Nephron progenitor cell (in vitro differentiated cells): ENCODE measurements around the gene PGP.

Experiments used
- DNase-seq: peaks from one replicate; pipeline ENCODE4 v3.0.0; 2021
- H3K27ac Mint-ChIP-seq: 2 replicates; pipeline ENCODE4 v1.8.0; 2021; ENCODE audit warnings: mild to moderate bottlenecking, moderate library complexity, mixed read lengths
- H3K27me3 Mint-ChIP-seq: 2 replicates; pipeline ENCODE4 v1.8.0; 2021; ENCODE audit warnings: mild to moderate bottlenecking, low read depth, mixed read lengths; ENCODE audit not compliant: poor library complexity
- H3K36me3 Mint-ChIP-seq: 2 replicates; pipeline ENCODE4 v1.8.0; 2021; ENCODE audit warnings: low read depth, mixed read lengths
- H3K4me1 Mint-ChIP-seq: 2 replicates; pipeline ENCODE4 v1.8.0; 2021; ENCODE audit warnings: mixed read lengths
- H3K4me3 Mint-ChIP-seq: 2 replicates; pipeline ENCODE4 v1.8.0; 2021; ENCODE audit warnings: mild to moderate bottlenecking, moderate library complexity, mixed read lengths
- H3K9me3 Mint-ChIP-seq: 2 replicates; pipeline ENCODE4 v1.8.0; 2021; ENCODE audit warnings: mild to moderate bottlenecking, moderate library complexity, mixed read lengths
- TF ChIP-seq, protein P1 (sequence below): fragments of 200-600 bp; sonication (generic); IDR thresholded peaks from 2 replicates; pipeline ENCODE4 v1.5.0; 2021; ENCODE audit warnings: antibody characterized with exemption

Gene PGP

DNA sequence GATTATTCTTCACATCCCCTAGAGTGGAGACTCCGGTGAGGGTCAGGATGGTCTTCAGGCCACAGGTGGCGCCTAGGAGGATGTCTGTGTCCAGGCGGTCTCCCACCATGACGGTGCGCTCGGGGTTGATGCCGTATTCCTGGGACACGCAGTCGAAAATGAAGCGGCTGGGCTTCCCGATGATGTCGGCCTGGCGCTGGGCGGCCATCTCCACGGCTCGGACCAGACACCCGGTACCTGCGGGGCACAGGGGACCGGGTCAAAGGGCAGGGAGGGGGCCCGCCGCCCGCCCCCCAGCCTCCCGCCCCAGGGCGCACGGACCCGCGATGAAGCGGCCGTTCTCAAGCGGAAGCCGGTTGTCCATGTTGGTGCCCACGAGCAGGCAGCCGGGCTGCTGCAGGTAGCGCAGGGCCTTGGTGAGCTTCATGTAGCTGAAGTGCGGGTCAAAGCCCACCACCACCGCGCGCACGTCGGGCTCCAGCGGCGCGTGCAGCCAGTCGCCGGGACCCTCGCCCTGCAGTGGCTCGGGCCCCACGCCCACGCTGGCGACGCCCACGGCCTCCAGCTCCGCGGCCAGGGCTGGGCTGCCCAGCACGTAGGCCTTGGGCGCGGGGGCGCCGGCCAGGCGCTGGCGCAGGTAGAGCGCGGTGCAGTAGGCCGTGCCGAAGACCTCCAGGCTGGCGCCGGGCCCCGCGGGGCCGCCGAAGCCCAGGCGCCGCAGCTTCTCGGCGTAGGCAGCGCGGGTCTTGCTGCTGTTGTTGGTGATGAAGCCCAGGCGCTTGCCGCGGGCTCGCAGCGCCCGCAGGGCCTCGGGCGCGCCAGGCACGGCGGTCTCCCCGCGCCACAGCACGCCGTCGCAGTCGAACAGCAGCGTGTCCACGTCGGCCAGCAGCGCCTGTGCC is 572 bp downstream of the PGP start:
- TF ChIP-seq, protein P1, sequence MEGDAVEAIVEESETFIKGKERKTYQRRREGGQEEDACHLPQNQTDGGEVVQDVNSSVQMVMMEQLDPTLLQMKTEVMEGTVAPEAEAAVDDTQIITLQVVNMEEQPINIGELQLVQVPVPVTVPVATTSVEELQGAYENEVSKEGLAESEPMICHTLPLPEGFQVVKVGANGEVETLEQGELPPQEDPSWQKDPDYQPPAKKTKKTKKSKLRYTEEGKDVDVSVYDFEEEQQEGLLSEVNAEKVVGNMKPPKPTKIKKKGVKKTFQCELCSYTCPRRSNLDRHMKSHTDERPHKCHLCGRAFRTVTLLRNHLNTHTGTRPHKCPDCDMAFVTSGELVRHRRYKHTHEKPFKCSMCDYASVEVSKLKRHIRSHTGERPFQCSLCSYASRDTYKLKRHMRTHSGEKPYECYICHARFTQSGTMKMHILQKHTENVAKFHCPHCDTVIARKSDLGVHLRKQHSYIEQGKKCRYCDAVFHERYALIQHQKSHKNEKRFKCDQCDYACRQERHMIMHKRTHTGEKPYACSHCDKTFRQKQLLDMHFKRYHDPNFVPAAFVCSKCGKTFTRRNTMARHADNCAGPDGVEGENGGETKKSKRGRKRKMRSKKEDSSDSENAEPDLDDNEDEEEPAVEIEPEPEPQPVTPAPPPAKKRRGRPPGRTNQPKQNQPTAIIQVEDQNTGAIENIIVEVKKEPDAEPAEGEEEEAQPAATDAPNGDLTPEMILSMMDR, result no peak
- no peaks in the 10 kb centered on the region for H3K36me3 Mint-ChIP-seq
- peak; percentile 33 for DNase-seq
- H3K4me3 Mint-ChIP-seq, result peak overlapping the region; percentile 82
- peaks cover 36% of the 10 kb centered on the region for H3K4me1 Mint-ChIP-seq
- H3K27me3 Mint-ChIP-seq, result no peaks in the 10 kb centered on the region
- H3K27ac Mint-ChIP-seq, result peak overlapping the region; percentile 90
- no peaks in the 10 kb centered on the region for H3K9me3 Mint-ChIP-seq

GRCh38 chr16:2212362-2213324 is 2.0 kb downstream of the PGP start:
- DNase-seq, result no peak
- no peaks in the 10 kb centered on the region for H3K27me3 Mint-ChIP-seq
- TF ChIP-seq, protein P1, result no peak
- H3K36me3 Mint-ChIP-seq, result peaks cover 4% of the 10 kb centered on the region
- H3K4me1 Mint-ChIP-seq, result peaks cover 41% of the 10 kb centered on the region
- peak overlapping the region; percentile 82 for H3K4me3 Mint-ChIP-seq
- no peaks in the 10 kb centered on the region for H3K9me3 Mint-ChIP-seq
- no peak overlapping the region for H3K27ac Mint-ChIP-seq

- peak overlapping the region; percentile 64 for H3K4me3 Mint-ChIP-seq
- H3K4me1 Mint-ChIP-seq, result peaks cover 46% of the 10 kb centered on the region
- TF ChIP-seq, protein P1, result no peak
- no peaks in the 10 kb centered on the region for H3K9me3 Mint-ChIP-seq
- H3K27ac Mint-ChIP-seq, result no peak overlapping the region
- DNase-seq, result no peak
- peaks cover 8% of the 10 kb centered on the region for H3K36me3 Mint-ChIP-seq
- H3K27me3 Mint-ChIP-seq, result no peaks in the 10 kb centered on the region
These were observed 2.7 kb downstream of the PGP start for GRCh38 chr16:2211923-2212347.

GRCh38 chr16:2210386-2211365 is 4.0 kb downstream of the PGP start, which contains the start of gene BRICD5:
BRICD5 (minus strand) TSS chr16:2210863; CDS start chr16:2210833, 30 bp downstream.
- no peaks in the 10 kb centered on the region for H3K27me3 Mint-ChIP-seq
- peak within 1 kb of the TSS; percentile 32 for H3K27ac Mint-ChIP-seq
- DNase-seq, result no peak
- H3K4me1 Mint-ChIP-seq, result peaks cover 53% of the 10 kb centered on the region
- H3K9me3 Mint-ChIP-seq, result no peaks in the 10 kb centered on the region
- peak within 1 kb of the TSS; percentile 23 for H3K4me3 Mint-ChIP-seq
- TF ChIP-seq, protein P1, result no peak
- peaks cover 12% of the 10 kb centered on the region for H3K36me3 Mint-ChIP-seq

GRCh38 chr16:2210009-2210332 is 4.7 kb downstream of the PGP start:
- H3K27me3 Mint-ChIP-seq, result no peaks in the 10 kb centered on the region
- no peak for DNase-seq
- H3K4me1 Mint-ChIP-seq, result peaks cover 49% of the 10 kb centered on the region
- no peaks in the 10 kb centered on the region for H3K9me3 Mint-ChIP-seq
- H3K36me3 Mint-ChIP-seq, result peaks cover 12% of the 10 kb centered on the region
- H3K27ac Mint-ChIP-seq, result no peak overlapping the region
- TF ChIP-seq, protein P1, result no peak
- H3K4me3 Mint-ChIP-seq, result no peak overlapping the region
